ENCODE measurements around the gene TLL2.

- TF ChIP-seq CTCF (conservative IDR thresholded peaks at IDR 0.05; ENCODE audit: low read depth, low read length) (no peak), EZH2 (IDR thresholded peaks at IDR 0.05; ENCODE audit: borderline replicate concordance, low read depth, low read length, poor library complexity, severe bottlenecking) (no peak)
These were observed 135.9 kb downstream of the TLL2 start for GRCh38 chr10:96377816-96378294.
